VCaP (cell line): ENCODE measurements around the gene NMU.

Experiments used
- H3K27ac ChIP-seq: fragments of 450-650 bp; 2 replicates; pipeline ENCODE4 v1.5.1; 2017
- CTCF ChIP-seq: fragments of 450-650 bp; conservative IDR thresholded peaks from 2 replicates; pipeline ENCODE4 v1.5.1; 2017; ENCODE audit warnings: mild to moderate bottlenecking, moderate library complexity

The NMU gene

GRCh38 chr4:55578341-55579010, 57.6 kb downstream of the NMU start:
- no peak for TF ChIP-seq CTCF
- no peak overlapping the region for H3K27ac ChIP-seq

- TF ChIP-seq CTCF = no peak
- H3K27ac ChIP-seq = no peak overlapping the region
Observed at GRCh38 chr4:55575513-55575912, 60.6 kb downstream of the NMU start.

GRCh38 chr4:55574252-55574651, 61.8 kb downstream of the NMU start:
- no peak for TF ChIP-seq CTCF
- no peak overlapping the region for H3K27ac ChIP-seq

- H3K27ac ChIP-seq = no peak overlapping the region
- no peak for TF ChIP-seq CTCF
Observed at GRCh38 chr4:55571806-55572205, 64.3 kb downstream of the NMU start.

- TF ChIP-seq CTCF = no peak
Observed at GRCh38 chr4:55568905-55569504, 67.1 kb downstream of the NMU start.

GRCh38 chr4:55561889-55562288, 74.2 kb downstream of the NMU start:
- TF ChIP-seq CTCF = no peak
- no peak overlapping the region for H3K27ac ChIP-seq

More at GRCh38 chr4:55568905-55569504, 67.1 kb downstream of the NMU start:
- peak overlapping the region; percentile 43 for H3K27ac ChIP-seq

GRCh38 chr4:55560096-55560495, 76.0 kb downstream of the NMU start:
- no peak for TF ChIP-seq CTCF
- H3K27ac ChIP-seq = no peak overlapping the region
